IPS-18c (cell line): Measurements from ENCODE around the gene OR51B6.
"Not testable (repeated sequence)": the region's sequence is repeated elsewhere in the genome, so short reads cannot be mapped to it uniquely, and the experiment has no call there.

Source experiments
- H3K4me3 ChIP-seq: 2 replicates; pipeline ENCODE4 v1.7.0; 2013; ENCODE audit warnings: low read depth, mild to moderate bottlenecking, low read length, moderate library complexity; ENCODE audit not compliant: insufficient read depth
- H3K9me3 ChIP-seq: one replicate; pipeline ENCODE4 v1.6.1; 2013; ENCODE audit warnings: mild to moderate bottlenecking, low read length, moderate library complexity; ENCODE audit not compliant: control insufficient read depth, insufficient read depth

OR51B6 gene

DNA sequence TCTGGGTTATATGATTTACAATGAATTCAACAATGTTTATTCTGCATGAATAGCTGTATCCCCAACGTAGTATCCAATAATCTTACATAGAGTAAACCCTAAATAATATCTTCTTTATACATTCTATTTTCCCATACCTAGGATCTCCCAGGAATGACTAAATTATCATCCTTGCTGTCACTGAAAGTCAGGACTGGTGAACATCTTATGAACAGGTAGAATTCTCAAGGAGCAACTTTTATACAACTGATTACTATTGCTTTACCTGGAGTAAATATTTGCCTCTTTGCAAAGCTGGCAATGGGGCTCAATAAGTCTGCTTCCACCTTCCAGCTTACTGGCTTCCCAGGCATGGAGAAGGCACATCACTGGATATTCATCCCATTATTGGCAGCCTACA is at the start of gene OR51B6:
Gene OR51B6 (plus strand): TSS at position 301 of the 400 bp plus-strand sequence. CDS start 0 bp downstream, at position 301.
- Histone ChIP-seq H3K4me3 (no peak within 1 kb of the TSS), H3K9me3 (no peaks in the 10 kb centered on the region)

GRCh38 chr11:5301846-5302245 is 49.5 kb upstream of the OR51B6 start, which contains the start of gene OR51B4:
Gene OR51B4, minus strand, starts transcription at chr11:5301946. Its CDS starts 0 bp downstream, at chr11:5301946.
- Histone ChIP-seq H3K9me3 (no peaks in the 10 kb centered on the region), H3K4me3 (no peak within 1 kb of the TSS)

DNA sequence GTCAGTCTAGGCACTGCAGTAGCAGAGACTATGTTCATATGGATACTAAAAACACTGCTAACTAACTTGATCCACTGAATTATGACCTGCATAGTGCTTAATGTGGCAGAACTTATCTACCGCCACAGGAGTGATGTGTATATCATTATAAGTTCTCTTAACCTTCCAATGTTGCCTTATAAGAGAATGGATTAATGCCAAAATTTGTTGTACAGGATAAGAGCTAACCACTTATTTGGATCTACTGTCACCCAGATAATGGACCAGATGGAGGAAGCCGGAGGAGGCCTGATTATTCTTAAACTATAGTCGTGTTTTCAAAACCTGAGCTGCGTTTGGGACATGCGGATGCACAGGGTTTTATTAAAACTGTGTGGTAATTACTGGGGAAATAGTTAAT is 47.7 kb upstream of the OR51B6 start:
- H3K9me3 ChIP-seq: no peaks in the 10 kb centered on the region

DNA sequence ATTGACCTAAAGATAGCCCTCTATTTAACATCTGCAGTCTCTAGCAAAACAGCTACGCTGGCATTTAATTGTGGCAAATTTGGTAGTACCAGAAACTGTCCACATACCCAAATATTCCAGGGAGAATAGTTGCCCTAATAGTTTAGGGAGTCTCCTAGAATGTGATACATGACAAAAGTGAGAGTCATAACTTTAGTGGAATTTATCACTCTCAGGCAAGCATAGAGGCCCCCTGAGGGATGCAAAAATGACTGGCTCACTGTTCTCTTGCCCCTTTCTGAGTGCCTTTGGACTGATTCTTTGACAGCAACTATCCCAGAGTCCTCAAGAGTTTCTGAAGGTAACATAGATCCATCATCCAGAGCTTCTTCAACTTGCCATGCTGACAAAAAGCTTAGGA is 47.3 kb upstream of the OR51B6 start:
- Histone ChIP-seq H3K4me3 (no peak overlapping the region), H3K9me3 (no peaks in the 10 kb centered on the region)

More for the DNA sequence above, 47.7 kb upstream of the OR51B6 start:
- H3K4me3 ChIP-seq: no peak overlapping the region

- no peak overlapping the region for H3K4me3 ChIP-seq
- no peaks in the 10 kb centered on the region for H3K9me3 ChIP-seq
Observed at GRCh38 chr11:5307256-5308019, 43.9 kb upstream of the OR51B6 start.

GRCh38 chr11:5310423-5310822 is 40.9 kb upstream of the OR51B6 start:
- Histone ChIP-seq H3K9me3 (no peaks in the 10 kb centered on the region), H3K4me3 (no peak overlapping the region)

- not testable (repeated sequence) for H3K4me3 ChIP-seq, H3K9me3 ChIP-seq
Observed at GRCh38 chr11:5313326-5314023, 37.8 kb upstream of the OR51B6 start.

DNA sequence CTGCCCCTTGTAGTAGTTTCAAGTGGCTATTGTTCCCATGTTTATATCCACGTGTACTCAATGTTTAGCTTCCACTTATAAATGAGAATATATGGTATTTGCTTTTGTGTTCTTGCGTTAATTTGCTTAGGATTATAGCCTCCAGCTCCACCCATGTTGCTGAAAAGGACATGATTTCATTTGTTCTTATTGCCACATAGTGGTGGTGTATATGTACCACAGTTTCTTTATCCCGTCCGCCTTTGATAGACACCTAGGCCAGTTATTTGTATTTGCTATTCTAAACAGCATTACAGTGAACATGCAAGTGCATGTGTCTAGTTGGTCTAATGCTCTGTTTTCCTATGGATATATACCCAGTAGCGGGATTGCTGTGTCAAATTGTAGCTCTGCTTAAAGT is 34.0 kb upstream of the OR51B6 start:
- Histone ChIP-seq H3K4me3 (no peak overlapping the region), H3K9me3 (no peaks in the 10 kb centered on the region)

- Histone ChIP-seq H3K4me3 (no peak within 1 kb of the TSS), H3K9me3 (no peaks in the 10 kb centered on the region)
Observed at GRCh38 chr11:5324197-5324596, 27.1 kb upstream of the OR51B6 start, which contains the start of gene OR51B2. Gene OR51B2, minus strand, starts transcription at chr11:5324297. Its CDS starts 0 bp downstream, at chr11:5324297.

GRCh38 chr11:5335170-5335569 is 16.1 kb upstream of the OR51B6 start:
- Histone ChIP-seq H3K9me3 (no peaks in the 10 kb centered on the region), H3K4me3 (no peak overlapping the region)

DNA sequence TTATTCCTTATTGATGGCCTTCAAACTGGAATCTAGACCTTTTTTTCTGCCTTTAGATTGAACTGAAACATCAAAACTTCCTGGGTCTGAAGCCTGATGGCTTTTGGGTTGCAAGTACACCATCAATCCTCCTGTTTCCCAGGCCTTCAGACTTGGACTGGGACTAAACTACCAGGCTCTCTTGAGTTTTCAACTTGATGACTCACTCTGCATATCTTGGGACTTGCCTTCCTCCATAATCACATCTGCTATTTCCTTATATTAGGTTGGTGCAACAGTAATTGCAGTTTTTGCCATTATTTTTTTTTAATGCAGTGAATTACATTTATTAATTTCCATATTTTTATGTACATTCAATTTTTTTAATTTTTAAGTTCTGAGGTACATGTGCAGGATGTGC is 15.0 kb upstream of the OR51B6 start:
- Histone ChIP-seq H3K4me3 (no peak overlapping the region), H3K9me3 (no peaks in the 10 kb centered on the region)

- H3K9me3 ChIP-seq, H3K4me3 ChIP-seq: not testable (repeated sequence)
Observed at GRCh38 chr11:5337253-5337652, 14.1 kb upstream of the OR51B6 start.

GRCh38 chr11:5339771-5340322 is 11.5 kb upstream of the OR51B6 start:
- H3K9me3 ChIP-seq: no peaks in the 10 kb centered on the region

DNA sequence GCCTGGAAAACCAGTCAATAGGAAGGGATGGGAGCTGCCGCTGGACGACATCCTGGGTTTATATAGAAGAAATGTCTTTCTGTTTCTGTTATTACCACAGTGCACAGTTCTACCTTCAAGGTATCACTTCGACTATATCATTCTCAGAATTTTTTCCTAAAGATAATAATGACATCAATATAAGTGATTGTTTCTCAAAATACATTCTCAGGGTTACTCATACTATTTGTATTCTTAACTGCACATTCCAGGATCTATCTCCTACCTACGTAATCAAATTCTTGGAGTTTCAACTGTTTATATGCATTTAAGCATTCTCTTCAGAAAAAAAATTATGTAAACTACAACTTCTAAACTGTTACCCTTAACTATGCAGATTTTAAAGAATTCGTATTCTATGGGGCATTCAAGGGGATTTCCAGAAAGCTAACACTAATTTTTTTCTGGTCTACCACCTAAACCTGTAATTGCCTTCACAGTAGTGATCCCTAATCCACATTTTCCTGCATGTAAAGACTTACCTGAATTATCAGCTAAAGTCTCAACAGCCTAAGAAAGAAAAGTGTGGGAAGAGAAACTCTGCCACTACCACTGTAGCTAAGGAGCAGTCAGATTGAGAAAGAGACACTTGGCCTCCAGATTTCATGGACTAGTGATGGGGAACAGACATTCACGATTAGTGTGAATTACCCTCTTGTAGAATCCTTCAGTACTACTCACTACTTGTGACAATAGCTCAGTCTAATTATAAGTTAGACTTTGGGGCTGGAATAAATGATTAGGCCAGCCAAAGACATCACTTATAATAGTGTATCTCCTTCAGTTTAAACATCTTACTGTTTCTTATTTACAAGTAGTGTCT is 7.6 kb upstream of the OR51B6 start, which contains the start of gene OR51B5:
Gene OR51B5 (minus strand): TSS at position 51 of the 862 bp plus-strand sequence. CDS start 0 bp downstream, at position 51.
- Histone ChIP-seq H3K9me3 (no peaks in the 10 kb centered on the region), H3K4me3 (no peak within 1 kb of the TSS)

More at GRCh38 chr11:5339771-5340322, 11.5 kb upstream of the OR51B6 start:
- no peak overlapping the region for H3K4me3 ChIP-seq

- Histone ChIP-seq H3K4me3 (no peak overlapping the region), H3K9me3 (no peaks in the 10 kb centered on the region)
Observed at GRCh38 chr11:5345831-5346230, 5.5 kb upstream of the OR51B6 start.

- Histone ChIP-seq H3K4me3 (no peak overlapping the region), H3K9me3 (no peaks in the 10 kb centered on the region)
Observed at GRCh38 chr11:5348551-5349194, 2.6 kb upstream of the OR51B6 start.

- H3K9me3 ChIP-seq: no peaks in the 10 kb centered on the region
- no peak overlapping the region for H3K4me3 ChIP-seq
Observed at GRCh38 chr11:5349550-5349949, 1.8 kb upstream of the OR51B6 start.
